TTC549 (cell line): ENCODE results near the gene CD82.

ENCODE experiments used
- FAIRE-seq: peaks from 2 replicates; lab custom pipeline; 2012; peaks lifted over from hg19 to GRCh38; lab: Jason Lieb, UNC

Gene CD82

GRCh38 chr11:44577231-44577830 is 11.9 kb downstream of the CD82 start:
- FAIRE-seq = no peak

DNA sequence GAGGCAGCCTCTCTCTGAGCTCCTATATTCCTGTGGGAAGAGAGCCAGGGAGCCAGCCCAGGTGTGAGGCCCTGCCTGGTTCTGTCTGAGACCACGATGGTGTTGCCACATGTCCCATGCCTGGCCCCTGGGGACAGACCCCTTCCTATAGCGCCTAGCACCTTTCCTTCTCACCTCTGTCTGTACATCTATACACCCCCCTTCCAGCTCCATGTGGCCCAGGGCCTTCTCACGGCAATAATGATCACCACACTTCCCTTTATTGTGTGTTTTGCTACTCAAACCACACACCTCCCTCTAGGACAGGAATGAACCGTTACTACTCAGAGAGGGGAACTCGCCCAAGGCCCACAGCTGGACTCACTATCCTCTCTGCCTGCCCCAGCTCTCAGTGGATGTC is 12.8 kb downstream of the CD82 start:
- no peak for FAIRE-seq

GRCh38 chr11:44579302-44579761 is 13.9 kb downstream of the CD82 start:
- FAIRE-seq = no peak

DNA sequence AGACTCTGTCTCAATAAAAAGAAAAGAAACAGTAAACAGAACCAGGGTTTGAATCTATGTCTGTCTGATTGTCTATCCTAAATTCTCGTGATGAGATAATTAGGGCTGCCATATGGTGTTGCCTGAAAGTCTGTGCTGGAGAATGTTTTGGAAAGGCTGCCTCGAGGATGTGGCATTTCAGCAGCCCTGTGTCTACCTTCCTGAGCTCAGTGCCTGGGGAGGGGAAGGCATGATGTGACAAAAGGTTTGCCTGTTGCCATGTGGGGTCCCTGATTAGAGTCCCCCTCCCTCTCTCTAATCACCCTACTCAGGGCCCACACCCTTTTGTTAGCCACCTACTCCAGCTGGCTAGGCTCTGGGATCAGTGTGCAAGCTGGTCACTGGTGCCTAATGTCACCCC is 15.2 kb downstream of the CD82 start:
- FAIRE-seq = no peak

GRCh38 chr11:44581246-44581645 is 15.8 kb downstream of the CD82 start:
- no peak for FAIRE-seq

GRCh38 chr11:44582641-44583352 is 17.3 kb downstream of the CD82 start:
- FAIRE-seq = no peak

DNA sequence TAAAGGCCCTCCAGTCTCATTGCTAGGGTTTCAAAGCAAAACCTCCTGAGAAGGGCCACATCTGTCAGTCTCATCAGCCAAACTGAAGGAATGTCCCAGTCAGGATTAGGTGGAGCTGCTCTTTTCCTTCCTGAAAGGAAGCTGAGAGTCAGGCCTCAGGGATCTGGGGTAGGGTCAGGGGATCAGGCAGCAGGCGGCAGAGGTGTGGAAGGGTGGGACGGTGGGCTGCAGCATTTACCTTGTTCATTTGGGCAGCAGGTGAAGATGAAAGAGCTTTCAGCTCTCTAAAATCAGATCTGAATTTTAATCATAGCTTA is 17.8 kb downstream of the CD82 start:
- FAIRE-seq = no peak

- no peak for FAIRE-seq
Measured at GRCh38 chr11:44585421-44585820, 20.0 kb downstream of the CD82 start.

GRCh38 chr11:44589301-44589700 is 23.8 kb downstream of the CD82 start:
- no peak for FAIRE-seq

DNA sequence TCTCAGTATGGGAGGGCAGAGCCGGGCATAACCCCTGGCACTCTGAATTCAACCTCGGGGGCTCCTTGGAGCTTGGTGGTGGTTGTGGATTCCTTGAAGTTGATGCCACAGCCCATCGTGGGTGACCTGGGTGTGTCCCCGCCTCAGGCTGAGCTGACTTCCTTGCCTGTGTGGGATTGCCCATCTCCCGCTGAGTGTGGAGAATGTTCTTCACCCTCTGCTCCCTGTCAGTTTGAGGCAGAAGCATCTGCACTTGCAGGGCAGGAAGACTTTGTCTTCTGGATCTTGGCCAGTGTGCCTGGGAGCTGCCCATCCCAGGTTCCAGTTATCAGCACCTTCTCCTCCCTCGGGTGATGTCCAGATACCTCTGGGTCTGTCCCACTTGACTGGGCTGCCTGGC is 25.3 kb downstream of the CD82 start:
- no peak for FAIRE-seq

- no peak for FAIRE-seq
Measured at GRCh38 chr11:44591557-44591956, 26.1 kb downstream of the CD82 start.

- no peak for FAIRE-seq
Measured at GRCh38 chr11:44592125-44592940, 26.9 kb downstream of the CD82 start.

GRCh38 chr11:44593251-44593650 is 27.8 kb downstream of the CD82 start:
- no peak for FAIRE-seq

DNA sequence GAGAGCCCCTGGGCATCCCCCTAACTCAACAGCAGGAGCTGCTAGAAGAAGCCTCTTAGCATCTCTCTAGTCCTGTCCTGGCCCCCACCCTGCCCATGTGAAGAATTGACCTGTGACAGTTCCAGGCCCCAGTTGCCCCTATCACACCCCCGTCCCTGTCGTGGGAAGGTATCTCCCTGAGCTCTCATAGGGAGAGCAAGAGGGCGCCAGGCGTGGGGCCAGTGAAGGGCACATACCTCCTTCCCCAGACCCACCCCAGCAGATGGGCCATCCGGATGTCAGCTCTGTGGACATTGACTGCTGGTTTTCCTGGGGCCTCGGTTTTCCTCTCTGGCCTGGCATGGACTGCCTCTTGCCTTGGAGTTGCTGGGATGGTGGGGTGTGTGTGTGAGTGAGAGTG is 29.5 kb downstream of the CD82 start:
- FAIRE-seq = no peak

DNA sequence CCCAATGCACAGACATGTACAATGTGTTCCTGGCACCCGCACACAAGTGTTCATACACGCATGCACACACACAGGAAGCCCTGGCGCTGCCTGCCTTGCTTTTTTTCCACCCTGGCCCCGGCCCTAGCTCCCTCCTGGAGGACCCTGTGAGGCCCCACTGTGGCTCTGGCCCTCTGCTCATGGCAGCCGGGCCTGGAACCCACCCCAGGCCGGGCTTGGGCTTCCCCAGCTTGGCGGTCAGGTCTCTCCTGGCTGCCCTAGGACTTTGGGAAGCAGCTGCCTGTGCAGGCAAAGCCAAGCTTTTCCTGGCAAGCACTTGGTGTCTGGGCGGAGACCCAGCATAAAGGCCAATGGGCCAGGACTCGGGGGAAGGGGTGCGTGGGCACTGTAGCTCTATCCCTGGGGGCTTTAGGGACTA is 30.5 kb downstream of the CD82 start:
- no peak for FAIRE-seq

GRCh38 chr11:44596525-44597276 is 31.2 kb downstream of the CD82 start:
- FAIRE-seq = no peak

DNA sequence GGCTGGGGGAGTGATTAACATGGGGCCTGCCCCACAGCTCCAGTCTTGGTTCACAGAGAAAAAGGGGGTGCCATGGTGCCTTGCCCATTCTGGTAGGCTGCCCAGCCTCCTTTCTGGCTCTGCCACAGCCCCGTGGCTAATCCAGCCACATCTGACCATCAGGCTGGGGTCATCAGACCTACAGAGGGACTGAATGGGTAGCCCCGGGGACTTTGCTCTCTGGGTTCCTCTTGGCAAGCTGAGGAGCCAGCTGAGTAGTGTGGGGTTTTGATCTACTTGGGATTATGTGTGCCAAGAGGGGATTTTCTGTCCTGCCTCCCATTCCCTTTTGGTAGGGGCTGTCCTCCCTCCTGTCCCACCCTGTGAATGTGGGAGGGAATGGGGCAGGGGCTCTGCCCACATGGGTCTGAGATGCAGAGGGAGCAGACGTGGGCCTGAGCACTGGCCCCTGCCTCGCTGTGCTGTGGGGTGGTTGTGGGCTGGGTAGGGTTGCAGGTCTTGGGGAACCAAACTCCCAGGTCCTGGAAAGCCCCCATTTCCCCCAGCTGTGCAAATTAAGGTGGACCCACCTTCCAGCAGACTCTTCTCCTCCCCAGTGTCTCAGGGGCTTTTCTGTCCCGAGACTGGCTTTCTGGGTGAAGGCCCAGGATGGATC is 32.0 kb downstream of the CD82 start:
- no peak for FAIRE-seq

GRCh38 chr11:44598831-44599230 is 33.4 kb downstream of the CD82 start:
- no peak for FAIRE-seq

- FAIRE-seq = no peak
Measured at GRCh38 chr11:44600261-44600660, 34.8 kb downstream of the CD82 start.

- FAIRE-seq = no peak
Measured at GRCh38 chr11:44600839-44601383, 35.4 kb downstream of the CD82 start.

GRCh38 chr11:44601471-44602370 is 36.3 kb downstream of the CD82 start:
- FAIRE-seq = no peak
